KMS-11 (cell line): ENCODE results near the gene AGPAT4.

Experiments
- H2AFZ ChIP-seq: fragments of 200-600 bp; sonication (generic); 2 replicates; pipeline ENCODE4 v1.6.1; 2016; ENCODE audit warnings: antibody characterized with exemption, mixed run types, low read depth
- H3K27ac ChIP-seq: fragments of 200-600 bp; sonication (generic); 2 replicates; pipeline ENCODE4 v1.6.1; 2016; ENCODE audit warnings: mild to moderate bottlenecking, mixed run types
- H3K27me3 ChIP-seq: fragments of 200-600 bp; sonication (generic); 2 replicates; pipeline ENCODE4 v1.6.1; 2017; ENCODE audit warnings: mild to moderate bottlenecking, low read depth, mixed run types, moderate library complexity; ENCODE audit not compliant: insufficient read depth
- H3K36me3 ChIP-seq: fragments of 200-600 bp; sonication (generic); 2 replicates; pipeline ENCODE4 v1.6.1; 2017; ENCODE audit warnings: mild to moderate bottlenecking, mixed run types; ENCODE audit not compliant: insufficient read depth
- H3K4me1 ChIP-seq: fragments of 200-600 bp; sonication (generic); 2 replicates; pipeline ENCODE4 v1.6.1; 2016; ENCODE audit warnings: mild to moderate bottlenecking, low read depth, mixed run types; ENCODE audit not compliant: poor library complexity, severe bottlenecking
- H3K4me2 ChIP-seq: fragments of 200-600 bp; sonication (generic); 2 replicates; pipeline ENCODE4 v1.7.0; 2016; ENCODE audit warnings: mild to moderate bottlenecking, mixed run types
- H3K4me3 ChIP-seq: fragments of 200-600 bp; sonication (generic); IDR thresholded peaks from 2 replicates; pipeline ENCODE4 v1.6.1; 2017; ENCODE audit warnings: low read depth, low read length, mixed read lengths; ENCODE audit not compliant: insufficient read depth
- H3K79me2 ChIP-seq: fragments of 200-600 bp; sonication (generic); 2 replicates; pipeline ENCODE4 v1.6.1; 2016; ENCODE audit warnings: low read depth, mixed run types; ENCODE audit not compliant: insufficient read depth
- H3K9ac ChIP-seq: fragments of 200-600 bp; sonication (generic); 2 replicates; pipeline ENCODE4 v1.6.1; 2016; ENCODE audit warnings: mild to moderate bottlenecking, mixed run types
- H4K20me1 ChIP-seq: fragments of 200-600 bp; sonication (generic); 2 replicates; pipeline ENCODE4 v1.6.1; 2016; ENCODE audit warnings: mild to moderate bottlenecking, mixed run types; ENCODE audit not compliant: insufficient read depth
- CTCF ChIP-seq: fragments of 200-600 bp; sonication (generic); conservative IDR thresholded peaks from 2 replicates; pipeline ENCODE4 v1.6.1; 2017; ENCODE audit warnings: low read depth, mild to moderate bottlenecking, antibody characterized with exemption, low read length, moderate library complexity, mixed read lengths

The AGPAT4 gene

DNA sequence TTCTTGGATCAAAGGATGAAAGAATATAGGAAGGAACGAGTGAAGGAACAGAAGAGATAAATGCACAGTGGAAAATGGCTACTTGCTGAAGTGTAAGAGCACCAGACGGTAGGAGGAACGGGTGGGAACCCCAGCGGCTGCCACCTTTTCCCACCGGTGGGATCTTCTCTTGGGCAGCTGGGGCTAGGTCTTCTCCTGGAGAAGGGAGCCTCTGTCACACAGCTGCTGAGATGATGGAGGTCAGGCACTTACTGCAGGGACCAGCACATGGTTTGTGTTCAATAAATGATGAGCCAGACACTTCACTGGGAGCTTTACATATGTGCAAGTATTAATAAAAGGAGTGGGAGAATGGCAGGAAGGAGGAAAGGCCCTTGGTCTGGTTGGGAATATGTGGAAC lies 123.7 kb downstream of the AGPAT4 start:
- Histone ChIP-seq H3K9ac (no peak overlapping the region), H3K4me1 (no peaks in the 10 kb centered on the region), H3K27ac (no peak overlapping the region), H3K79me2 (no peaks in the 10 kb centered on the region), H3K27me3 (no peaks in the 10 kb centered on the region), H2AFZ (no peak overlapping the region), H3K4me3 (no peak overlapping the region), H3K36me3 (no peaks in the 10 kb centered on the region), H4K20me1 (no peaks in the 10 kb centered on the region), H3K4me2 (no peak overlapping the region)
- TF ChIP-seq CTCF: no peak

DNA sequence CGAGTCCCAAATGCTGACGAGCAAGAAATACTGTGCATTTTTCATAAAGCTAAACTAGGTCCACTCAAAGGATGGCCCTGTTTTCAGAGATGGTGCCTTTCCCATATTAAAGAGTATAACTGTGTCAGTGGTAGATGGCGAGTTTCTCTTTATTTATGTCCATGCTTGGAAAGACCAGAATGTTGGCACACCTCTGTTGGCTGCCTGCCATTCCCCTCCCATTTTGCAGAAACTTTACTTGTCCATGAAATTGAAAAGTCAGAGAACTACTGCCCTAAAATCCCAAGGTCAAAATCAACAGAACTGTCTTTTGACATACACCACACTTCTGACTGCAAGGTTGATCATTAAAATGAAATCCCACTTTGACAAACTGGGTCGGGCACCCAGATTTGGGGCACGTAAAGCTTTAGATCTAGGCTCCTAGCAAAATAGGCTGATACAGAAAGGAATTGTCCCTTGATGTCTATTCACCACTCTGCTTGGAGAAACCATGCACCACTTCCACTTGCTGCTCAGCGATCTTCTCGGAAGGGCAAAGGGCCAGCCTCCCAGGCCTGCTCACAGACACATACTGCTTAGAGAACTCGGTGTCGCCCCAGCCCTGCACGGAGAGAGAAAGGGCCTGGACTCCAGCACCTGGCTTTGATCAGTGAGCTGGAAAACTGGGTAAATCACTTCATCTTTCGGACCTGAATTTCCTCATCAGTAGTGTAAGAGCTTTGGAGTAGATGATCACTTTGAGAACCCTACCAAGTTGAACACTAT lies 130.0 kb downstream of the AGPAT4 start:
- Histone ChIP-seq H2AFZ (no peak overlapping the region), H3K36me3 (no peaks in the 10 kb centered on the region), H4K20me1 (no peaks in the 10 kb centered on the region), H3K4me3 (no peak overlapping the region), H3K27me3 (no peaks in the 10 kb centered on the region), H3K4me2 (no peak overlapping the region), H3K27ac (no peak overlapping the region), H3K79me2 (no peaks in the 10 kb centered on the region), H3K4me1 (no peaks in the 10 kb centered on the region), H3K9ac (no peak overlapping the region)
- TF ChIP-seq CTCF: no peak

DNA sequence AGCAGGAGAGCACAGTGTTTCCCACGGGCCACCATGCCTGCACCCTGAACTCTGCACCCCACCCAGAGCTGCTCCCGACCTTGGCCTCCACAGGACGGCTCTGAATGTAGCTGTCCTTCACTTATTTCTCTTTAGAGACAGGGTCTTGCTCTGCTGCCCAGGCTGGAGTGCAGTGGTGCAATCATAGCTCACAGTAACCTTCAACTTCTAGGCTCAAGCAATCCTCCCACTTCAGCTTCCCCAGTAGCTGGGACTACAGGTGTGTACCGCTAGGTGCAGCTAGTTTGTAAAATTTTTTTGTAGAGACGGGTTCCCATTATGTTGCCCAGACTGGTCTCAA lies 130.9 kb downstream of the AGPAT4 start:
- TF ChIP-seq CTCF: no peak
- Histone ChIP-seq H3K27me3 (no peaks in the 10 kb centered on the region), H3K4me1 (no peaks in the 10 kb centered on the region)

GRCh38 chr6:161141173-161141572 lies 132.7 kb downstream of the AGPAT4 start:
- no peak overlapping the region for H2AFZ ChIP-seq
- H3K27me3 ChIP-seq: no peaks in the 10 kb centered on the region
- H3K4me3 ChIP-seq: no peak overlapping the region
- TF ChIP-seq CTCF: no peak
- no peaks in the 10 kb centered on the region for H4K20me1 ChIP-seq
- H3K4me2 ChIP-seq: no peak overlapping the region
- no peaks in the 10 kb centered on the region for H3K36me3 ChIP-seq
- H3K27ac ChIP-seq: no peak overlapping the region
- no peaks in the 10 kb centered on the region for H3K79me2 ChIP-seq
- H3K4me1 ChIP-seq: no peaks in the 10 kb centered on the region
- H3K9ac ChIP-seq: no peak overlapping the region

More for the DNA sequence above, 130.9 kb downstream of the AGPAT4 start:
- H3K79me2 ChIP-seq: no peaks in the 10 kb centered on the region
- H3K36me3 ChIP-seq: no peaks in the 10 kb centered on the region
- no peak overlapping the region for H3K27ac ChIP-seq
- no peak overlapping the region for H3K9ac ChIP-seq
- no peak overlapping the region for H2AFZ ChIP-seq
- no peak overlapping the region for H3K4me3 ChIP-seq
- no peak overlapping the region for H3K4me2 ChIP-seq
- H4K20me1 ChIP-seq: no peaks in the 10 kb centered on the region
